Ecto neural progenitor cell (in vitro differentiated cells): ENCODE results near the gene IL1RAP.
A peak's percentile ranks its signal among the peaks of the same experiment; 100 is the strongest.

Source experiments
- DNase-seq: peaks from one replicate; pipeline ENCODE4 v3.0.0-alpha.2; 2018; ENCODE audit warnings: low spot score

IL1RAP gene

DNA sequence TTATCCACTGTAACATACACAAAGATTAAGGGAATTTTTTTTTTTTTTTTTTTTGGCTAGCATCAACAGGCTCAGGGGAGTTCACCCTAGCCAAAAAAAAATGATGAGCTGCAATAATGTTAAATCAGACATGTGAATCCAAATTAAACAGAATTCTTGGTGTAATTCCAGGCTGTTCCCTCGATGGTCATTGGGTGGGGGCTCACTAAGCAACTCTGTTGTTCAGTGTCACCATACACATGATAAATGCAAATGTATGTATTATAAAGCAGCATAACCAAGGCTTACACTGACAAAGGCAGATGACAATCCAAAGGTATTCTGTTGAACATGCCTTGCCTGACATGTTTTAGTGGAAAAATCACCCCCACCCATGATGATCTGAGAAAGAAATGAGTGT lies 29.0 kb downstream of the IL1RAP start:
- DNase-seq, result no peak

DNA sequence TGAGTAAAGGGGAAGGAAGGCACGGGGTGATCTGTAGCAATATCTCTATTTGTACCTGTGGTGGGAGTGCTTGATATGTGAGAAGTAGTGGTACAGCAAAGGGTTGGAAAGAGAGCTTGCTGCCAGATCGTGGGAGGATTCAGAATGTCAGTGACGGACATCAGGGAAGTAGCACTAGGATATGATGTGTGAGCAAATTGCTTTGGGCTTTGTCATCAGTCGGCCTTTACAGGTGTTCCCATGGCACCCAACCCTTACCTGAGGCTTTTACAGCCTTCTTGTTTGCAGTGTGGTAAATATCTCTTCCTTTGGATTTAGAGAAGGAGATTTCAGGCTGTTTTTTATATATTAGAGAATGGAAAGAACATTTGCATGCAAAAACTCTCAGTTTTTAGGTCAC lies 29.8 kb downstream of the IL1RAP start:
- DNase-seq, result no peak

DNA sequence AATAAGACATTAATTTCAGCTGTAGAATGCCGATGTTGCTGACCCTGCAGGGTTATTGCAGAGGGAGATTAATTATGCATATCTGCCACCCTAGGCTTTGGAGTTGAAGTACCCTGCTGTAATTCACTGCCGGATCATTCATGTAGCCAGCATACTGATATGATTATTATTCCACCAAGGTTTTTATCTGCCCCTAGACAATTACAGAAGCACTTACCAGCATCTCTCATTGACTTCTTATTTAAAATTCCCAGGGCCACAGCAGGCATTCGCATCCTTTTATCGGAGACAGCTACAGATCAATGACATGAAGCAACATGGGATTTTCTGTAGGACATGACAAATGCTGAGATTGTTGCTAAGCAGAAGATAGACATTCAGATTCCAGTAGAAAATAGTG lies 31.3 kb downstream of the IL1RAP start:
- no peak for DNase-seq

DNA sequence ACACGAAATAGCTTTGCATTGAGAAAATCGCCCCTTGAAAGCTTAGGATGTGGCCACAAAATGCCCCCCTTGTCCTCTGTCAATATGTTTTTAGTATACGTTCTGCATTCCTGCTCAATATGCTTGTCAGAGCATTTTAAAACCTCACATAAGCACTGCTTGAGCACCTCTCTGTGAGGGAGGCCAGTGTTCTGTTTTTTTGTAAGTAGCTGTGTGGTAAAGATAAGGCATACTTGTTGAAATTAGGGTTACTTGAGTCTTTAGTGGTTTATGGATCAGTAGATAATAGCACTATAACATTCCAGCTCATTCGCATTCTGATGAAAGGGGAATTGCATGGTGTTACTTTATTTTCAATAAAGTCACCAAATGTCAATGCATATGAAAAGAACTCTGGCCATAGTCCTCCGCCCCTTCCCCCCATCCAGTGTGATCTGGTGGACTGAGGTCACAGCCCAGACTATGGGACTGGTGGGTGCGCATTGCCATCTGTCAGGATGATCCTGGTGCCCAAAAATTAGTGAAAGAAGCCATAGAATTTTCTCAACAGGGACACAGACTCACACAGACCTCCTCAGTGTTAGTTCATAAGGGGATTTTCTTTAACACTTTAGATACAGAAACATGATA lies 33.1 kb downstream of the IL1RAP start:
- no peak for DNase-seq

DNA sequence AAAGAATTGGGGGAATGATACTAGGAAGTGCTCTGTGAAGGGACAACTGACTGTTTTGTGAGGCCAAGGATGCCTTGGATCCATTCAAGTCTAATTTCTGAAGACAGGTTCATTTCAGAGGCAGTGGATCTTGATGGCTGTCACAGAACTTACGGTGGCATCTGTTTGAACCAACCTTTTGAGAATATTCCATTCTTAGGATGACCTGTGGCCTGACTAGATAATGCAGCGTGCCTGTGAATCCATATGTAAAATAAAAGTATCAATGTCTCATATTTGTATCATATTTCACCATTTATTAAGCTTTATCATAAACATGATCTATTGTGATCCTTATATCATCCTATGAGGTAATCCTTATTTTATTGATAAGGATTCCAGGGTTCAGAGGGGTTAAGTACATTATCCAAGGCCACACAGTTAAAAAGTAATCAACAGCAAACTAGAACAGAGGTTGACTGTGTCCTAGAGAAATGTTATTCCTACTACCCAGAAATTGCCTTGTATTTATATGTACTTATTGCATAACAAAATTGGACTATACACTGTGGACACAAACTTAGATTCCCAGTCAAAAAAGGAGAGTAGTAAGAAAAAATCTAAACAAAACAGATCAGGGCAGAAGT lies 34.3 kb downstream of the IL1RAP start:
- no peak for DNase-seq

DNA sequence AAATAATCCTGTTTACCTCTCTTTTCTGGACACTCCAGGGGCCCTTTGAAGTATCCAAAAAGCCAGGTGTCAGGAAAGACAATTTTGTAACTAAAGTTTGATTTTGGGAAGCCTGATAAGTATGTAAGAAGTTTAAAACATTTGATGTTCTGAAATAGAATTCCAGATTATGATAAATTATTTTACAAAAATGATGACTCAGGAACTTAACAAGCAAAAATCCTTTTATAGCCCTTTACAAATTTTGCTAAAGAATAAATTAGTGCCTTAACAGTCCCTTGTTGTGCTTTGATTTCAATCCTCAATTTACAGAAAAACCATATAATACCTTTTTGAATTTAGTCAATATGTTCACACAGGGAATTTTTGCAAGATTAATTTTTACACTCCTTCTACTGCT lies 38.1 kb downstream of the IL1RAP start:
- DNase-seq, result no peak

DNA sequence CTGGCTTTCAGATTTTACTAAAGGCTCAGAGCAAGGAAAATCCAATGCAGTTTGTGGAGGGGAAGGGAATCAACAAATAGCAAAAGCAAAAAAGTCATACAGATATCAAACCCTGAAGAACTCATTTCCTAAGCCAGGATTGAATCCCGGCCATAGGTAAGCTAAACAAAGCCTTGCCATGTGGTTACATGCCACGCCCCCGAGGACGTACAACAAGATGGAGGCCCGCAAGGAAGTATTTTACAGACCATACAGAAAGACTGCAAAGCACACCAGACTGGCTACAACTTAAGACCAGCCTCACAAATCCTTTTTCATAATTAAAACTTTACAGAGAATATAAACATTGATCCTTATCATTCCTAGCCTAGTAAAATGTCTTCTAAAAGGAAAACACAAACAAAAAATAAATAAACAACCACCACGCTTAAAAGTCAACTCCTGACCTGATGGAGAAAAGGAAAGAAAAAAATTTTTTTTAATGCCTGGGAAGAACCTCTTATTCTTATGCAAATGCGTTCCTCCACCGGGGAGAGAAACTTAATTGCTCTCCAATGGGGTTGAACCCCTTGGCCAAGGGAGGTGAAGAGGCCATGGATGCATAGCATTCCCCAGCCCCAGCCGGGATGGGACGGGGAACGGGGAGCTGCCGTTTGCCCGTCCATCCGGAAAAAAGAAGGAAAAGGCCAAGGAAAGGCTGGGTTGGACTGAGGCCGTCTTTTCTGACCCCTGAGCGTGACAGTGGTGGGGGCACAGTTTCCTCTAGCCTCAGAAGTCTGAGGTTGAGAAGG lies 39.3 kb downstream of the IL1RAP start:
- peak; percentile 72 for DNase-seq

DNA sequence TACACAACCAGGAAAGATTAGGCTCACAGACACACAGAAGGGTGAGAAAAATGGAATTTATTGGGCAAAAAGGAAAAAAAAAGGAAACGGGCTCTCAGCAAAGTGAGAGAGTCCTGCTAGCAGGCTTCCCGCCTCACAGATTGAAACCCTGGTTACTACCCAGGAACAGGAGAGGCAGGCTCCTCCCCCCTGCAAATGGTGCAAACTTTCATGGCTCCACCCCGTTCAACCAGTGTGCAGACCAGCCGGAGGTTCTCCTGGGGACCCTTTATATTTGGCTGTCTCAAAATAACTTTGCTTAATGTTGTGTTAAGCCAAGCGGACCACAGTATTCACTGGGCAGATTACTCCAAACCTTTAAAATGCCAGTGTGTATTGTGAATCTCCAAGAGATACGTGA lies 40.3 kb downstream of the IL1RAP start:
- DNase-seq, result peak; percentile 53

DNA sequence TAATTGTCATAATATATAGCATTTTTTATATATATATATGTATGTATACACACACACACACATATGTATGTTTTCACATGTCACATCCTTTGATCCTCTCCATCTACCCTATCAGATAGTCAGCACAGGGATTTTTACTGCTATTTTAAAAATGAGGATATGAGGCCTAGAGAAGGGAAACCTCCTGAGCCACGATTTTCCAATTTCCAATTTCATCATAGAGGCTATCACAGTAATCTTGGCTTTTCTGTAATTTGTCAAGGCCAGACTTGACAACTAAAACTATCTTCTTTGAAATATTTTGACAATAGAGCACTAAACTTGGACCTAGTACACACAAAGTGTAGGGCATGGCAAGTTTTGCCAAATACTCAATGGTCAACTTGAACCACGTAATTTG lies 42.5 kb downstream of the IL1RAP start:
- DNase-seq, result no peak

DNA sequence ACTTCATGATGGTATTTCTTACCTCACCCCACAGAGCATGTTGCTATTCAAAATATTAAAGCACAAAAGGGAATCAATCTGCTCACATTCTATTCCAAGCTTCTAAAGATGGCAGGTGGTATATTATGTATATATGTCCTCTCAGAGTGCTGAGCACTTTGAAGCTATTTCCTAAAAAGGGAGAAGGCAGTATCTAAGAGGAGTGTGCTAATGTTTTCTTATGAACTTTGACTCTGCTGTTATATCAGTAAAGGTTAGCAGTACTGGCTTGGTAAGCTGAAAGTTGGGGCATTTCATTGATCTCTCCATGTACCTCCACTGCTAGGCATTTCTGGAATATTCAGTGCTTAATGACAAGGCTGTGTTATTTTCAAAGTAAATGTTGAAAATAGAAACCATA lies 43.4 kb downstream of the IL1RAP start:
- no peak for DNase-seq

DNA sequence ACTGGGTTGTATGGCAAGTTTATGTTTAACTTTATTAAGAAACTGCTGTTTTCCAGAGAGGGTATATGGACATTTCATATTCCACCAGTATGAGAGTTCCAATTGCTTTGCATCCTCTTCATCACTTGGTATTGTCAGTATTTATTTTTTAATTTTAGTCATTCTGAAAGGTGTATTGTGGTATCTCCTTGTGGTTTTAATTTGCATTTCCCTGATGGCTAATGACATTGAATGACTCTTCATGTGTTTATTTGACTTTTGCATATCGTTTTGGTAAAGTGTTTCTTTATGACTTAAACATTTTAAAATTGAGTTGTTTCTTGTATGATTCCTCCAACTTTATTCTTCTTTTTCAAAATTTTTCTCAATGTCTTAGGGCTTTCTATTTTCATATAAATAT lies 44.4 kb downstream of the IL1RAP start:
- DNase-seq, result no peak

DNA sequence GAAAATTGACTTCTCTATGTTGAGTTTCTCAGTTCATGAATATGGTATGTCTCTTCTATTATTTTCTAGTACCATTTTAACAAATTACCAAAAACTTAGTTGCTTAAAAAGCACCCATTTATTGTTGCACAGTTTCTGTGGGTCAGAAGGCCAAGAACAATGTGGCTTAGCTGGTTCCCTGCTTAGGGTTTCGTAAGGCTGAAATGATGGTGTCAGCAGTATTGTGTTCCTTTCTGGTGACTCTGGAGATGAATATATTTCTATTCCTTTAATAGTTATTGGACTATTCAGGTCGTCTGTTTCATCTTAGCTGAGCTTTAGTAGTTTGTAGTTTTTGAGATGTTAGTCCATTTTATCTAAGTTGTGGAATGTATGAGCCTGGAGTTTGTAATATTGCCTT lies 44.9 kb downstream of the IL1RAP start:
- DNase-seq, result no peak

DNA sequence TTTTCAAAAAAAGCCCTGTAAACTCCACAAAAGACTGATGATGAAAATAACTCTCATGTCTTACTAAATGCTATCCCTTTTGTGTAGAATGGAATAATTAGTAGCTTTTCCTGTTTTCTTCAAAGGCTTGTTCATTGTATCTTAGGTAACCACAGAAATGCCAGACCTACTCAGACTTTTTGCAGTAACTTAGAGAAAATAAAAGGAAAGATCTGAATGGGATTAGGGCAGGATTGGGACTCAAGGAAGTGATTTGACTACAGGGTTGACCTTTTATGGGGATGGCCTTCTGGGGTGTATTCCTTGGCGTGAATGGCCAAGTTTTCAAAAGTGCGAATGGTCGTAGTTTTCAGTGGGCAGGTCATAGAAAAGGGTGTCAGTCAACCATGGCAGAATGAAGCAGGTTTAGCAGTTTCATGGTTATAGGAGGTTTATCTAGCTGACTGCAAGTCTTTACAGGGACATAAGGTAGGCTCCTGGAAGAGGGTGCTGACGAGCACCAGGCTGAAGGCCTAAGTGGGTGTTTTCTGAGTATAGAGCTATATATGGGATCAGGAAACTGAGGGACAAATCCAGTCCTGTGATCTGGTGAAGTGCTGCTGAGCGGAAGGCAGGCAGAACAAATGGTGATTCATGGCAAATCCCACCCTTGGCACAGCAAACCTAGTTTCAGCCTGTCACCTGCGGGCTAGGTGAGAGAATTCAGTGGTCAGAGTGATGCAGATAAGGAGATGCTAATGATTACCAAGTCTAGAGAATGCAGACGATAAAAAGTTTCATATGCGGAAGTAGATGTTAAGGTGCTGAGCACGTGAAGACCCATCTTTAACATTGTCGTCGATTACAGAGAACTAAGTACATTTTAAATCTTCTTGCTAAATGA lies 46.4 kb downstream of the IL1RAP start:
- no peak for DNase-seq

DNA sequence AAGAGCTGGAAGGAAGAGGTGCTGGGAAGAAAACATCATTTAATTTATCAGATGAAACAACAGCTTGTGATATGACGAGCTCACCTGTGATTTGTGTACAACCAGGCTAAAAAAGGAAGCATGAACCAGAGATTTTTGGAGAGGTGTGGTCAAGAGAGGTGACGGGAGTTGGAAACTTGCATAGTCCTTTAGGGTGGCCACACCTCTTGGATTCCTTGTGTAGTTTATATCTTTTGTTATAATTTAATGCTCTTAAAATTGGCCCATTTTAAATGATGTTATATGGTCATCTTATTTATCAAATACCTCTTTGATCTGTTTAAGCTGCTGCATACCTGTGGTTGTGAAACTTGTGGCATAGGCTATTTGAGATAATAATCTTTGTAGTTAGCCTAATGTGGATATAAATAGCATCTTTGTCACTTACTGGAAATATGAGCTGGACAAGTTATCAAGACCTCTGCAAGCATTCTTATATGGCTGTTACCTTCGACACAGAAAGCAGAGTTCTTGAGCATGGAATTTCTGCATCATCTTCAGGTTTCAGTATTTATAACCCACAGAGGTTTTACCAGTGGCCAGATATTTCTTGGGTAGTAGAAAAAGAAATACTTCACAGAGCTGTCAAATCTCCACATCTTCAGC lies 49.1 kb downstream of the IL1RAP start:
- no peak for DNase-seq

DNA sequence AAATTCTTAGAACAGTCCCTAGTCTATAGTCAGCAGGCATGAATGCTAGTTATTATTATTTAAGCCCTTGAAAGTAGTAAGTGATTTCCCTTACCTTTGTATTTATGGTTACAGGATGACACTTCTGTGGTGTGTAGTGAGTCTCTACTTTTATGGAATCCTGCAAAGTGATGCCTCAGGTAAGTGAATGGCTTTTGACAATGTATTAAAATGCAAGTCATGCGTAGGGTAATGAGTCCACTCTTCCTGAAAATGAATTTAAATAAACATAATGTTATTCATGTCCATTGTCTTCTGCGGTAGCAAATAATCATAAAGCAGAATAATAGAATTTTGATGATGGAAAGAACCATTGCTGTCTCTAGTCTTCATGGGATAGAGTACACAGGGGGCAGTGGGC lies 50.3 kb downstream of the IL1RAP start:
- no peak for DNase-seq

DNA sequence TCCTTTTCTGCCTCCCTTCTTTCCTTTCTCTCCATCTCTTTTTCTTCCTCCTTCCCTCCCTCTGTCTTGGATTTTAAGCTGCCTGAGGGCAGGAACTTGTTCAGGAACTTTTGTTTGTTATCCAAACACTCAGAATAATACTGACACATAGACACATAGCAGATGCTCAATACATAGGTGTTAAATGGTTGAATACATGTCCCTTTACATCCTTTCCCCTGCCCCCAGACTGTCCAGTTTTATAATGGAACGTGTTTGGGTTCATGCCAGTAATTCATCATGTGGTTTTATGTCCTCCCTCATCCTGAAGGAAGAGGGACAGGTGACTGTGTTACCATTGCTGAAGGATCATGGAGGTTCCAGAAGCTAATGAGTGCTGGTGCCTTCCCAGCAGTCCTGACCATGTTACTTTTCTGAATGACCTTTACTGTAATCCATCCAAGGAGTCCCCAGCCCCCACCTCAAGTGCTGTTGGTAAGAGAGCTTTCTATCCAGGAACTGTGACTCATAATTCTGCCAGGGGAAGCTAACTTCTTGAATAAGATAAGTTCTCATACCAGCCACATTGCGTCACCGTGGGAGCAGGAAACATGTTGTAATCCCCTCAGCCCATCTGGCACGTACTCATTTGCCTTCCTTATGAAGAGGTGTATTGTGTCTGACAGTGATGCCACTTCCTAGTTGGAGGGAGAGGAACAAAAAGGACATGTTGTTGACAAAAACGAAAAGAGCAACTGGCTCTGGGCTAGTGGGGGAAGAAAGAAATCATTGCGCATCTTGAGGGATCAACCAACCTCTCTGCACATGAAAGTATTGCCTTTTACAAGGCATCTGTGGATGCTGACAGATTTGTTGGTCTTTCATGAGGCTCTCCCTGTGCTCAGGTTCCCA lies 52.4 kb downstream of the IL1RAP start:
- no peak for DNase-seq

DNA sequence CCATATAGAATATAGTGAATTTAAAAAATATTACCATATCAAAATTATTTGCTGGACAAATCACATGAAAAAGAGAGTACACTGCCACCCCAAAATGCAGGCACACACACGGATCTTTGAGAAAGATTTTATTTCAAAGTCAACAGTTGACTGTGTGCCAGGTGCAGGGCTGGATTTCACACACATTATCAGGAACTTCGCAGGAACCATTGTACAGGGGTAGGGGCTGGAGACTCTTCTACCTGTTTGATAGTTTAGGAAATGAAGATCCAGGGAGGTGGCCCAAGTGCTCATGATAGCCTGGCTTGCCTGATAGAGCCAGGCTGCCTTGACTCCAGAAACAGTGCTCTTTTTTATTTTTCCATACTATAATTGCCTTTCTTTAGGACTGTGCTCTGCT lies 54.2 kb downstream of the IL1RAP start:
- DNase-seq, result no peak

DNA sequence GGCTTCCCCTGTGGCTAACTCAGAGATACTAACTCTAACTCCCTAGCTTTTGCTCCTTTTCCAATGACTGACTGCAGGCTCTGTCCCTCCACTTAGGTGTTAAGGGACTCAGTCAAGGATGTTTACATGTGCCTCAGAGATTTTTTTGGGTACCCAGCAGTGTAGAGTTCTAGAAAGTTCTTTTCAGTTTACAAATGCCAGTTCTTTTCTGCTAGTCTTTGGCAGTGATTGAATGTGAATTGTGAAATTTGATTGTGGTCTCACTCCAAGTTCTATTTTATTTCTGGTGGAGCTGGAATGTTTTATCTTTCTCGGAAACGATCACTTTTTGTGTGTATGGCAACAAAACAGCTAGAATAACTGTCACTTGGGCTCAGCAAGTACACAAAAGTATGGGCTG lies 60.6 kb downstream of the IL1RAP start:
- no peak for DNase-seq

DNA sequence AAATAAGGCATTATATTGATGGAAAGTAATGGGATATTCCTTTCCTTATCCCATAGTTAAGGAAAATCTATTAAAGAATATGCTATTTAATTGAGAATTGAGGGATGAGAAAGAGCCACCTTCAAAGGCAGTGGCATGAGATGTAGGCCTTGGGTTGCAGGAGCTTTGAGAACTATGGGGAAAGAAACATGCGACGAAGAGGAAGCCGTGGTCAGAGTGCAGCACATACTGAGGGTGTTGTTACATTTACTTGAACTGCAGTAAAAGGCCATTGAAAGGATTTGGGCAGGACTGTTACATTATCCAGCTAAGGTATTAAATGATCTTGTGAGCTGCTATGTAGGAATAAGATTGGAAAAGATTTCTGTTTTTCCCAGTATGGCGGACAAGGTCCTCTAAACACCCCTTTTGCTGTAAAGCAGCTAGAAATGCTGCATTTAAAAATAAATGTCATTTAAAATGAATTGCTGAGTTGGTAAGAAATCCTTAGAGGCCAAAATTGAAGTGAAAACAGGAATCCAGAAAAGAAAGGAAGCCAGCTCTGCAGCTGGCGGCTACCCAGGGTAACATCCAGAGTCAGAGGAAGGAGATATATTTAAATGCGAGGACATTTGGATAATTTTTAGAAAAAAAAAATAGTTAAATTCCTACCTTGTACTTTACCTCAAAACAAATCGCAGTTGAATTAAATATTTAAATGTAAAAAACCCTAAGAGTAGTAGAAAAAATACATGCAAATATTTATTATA lies 61.7 kb downstream of the IL1RAP start:
- no peak for DNase-seq

DNA sequence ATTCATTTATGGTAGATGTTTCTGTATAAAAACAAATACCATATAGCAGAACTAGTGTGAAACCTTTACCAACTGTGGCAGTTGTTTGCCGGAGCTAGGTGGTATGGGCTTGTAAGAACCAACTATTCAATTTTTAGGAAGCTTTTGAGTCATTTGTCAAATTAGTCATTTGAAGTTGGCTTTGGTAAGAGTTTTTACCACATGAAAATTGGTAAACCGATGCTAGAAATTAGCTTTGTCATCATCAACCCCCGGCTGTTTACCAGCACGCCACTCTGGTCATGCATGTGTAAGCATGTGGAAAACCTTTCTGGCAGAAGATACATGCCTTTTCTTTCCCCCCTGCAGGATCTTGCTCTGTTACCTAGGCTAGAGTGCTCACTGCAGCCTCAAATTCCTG lies 63.3 kb downstream of the IL1RAP start:
- DNase-seq, result no peak
